Measurements from ENCODE around the gene SLC35G2. TPM values are rescaled to one million over a fixed set of nuclear protein-coding genes. Genes with fewer than 3 reads are reported as not detected.

The SLC35G2 gene
- total RNA-seq, 2 donors from 2014 or later = 6.0 to 8.7 TPM

- H3K4me3 ChIP-seq = no peak overlapping the region
- H3K27me3 ChIP-seq = no peaks in the 10 kb centered on the region
- H3K4me1 ChIP-seq = no peaks in the 10 kb centered on the region
- TF ChIP-seq, protein P1, sequence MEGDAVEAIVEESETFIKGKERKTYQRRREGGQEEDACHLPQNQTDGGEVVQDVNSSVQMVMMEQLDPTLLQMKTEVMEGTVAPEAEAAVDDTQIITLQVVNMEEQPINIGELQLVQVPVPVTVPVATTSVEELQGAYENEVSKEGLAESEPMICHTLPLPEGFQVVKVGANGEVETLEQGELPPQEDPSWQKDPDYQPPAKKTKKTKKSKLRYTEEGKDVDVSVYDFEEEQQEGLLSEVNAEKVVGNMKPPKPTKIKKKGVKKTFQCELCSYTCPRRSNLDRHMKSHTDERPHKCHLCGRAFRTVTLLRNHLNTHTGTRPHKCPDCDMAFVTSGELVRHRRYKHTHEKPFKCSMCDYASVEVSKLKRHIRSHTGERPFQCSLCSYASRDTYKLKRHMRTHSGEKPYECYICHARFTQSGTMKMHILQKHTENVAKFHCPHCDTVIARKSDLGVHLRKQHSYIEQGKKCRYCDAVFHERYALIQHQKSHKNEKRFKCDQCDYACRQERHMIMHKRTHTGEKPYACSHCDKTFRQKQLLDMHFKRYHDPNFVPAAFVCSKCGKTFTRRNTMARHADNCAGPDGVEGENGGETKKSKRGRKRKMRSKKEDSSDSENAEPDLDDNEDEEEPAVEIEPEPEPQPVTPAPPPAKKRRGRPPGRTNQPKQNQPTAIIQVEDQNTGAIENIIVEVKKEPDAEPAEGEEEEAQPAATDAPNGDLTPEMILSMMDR (IDR thresholded peaks at IDR 0.05) = no peak
- H3K9me3 ChIP-seq = peaks cover 0 to 23% of the 10 kb centered on the region in 2 donors
- no peak overlapping the region for H3K27ac ChIP-seq
- H3K36me3 ChIP-seq = no peaks in the 10 kb centered on the region
- DNase-seq (ENCODE audit: low spot score) = no peak
Measured at GRCh38 chr3:136904746-136905145, 85.8 kb downstream of the SLC35G2 start.

Other genes starting within 250 kb of the SLC35G2 start
- 10 to 100 TPM; 16.5 to 24.8 TPM for gene STAG1, start 66.7 kb upstream of the SLC35G2 start, total RNA-seq
- gene NCK1, start 43.1 kb downstream of the SLC35G2 start, total RNA-seq = 10 to 100 TPM; 21.5 to 22.0 TPM
- under 1 TPM in 1 of 2 donors, not detected in 1; 0.41 TPM for gene IL20RB, start 138.9 kb downstream of the SLC35G2 start, total RNA-seq